Trophoblast cell (in vitro differentiated cells and primary cell): ENCODE results near the gene THBS2.

Experiments
- DNase-seq, 2 donors: peaks; one replicate each; pipeline ENCODE4 v3.0.0-alpha.2; 2016
- H2AFZ ChIP-seq: 2 replicates; pipeline ENCODE4 v1.6.1; 2013; ENCODE audit warnings: low read length, moderate library complexity, mild to moderate bottlenecking; ENCODE audit not compliant: insufficient read depth, poor library complexity
- H2AK5ac ChIP-seq: 2 replicates; pipeline ENCODE4 v1.6.1; 2013; ENCODE audit warnings: mild to moderate bottlenecking, low read length
- H2BK120ac ChIP-seq: 2 replicates; pipeline ENCODE4 v1.6.1; 2013; ENCODE audit warnings: low read length, mild to moderate bottlenecking, moderate library complexity; ENCODE audit not compliant: insufficient read depth, poor library complexity
- H2BK12ac ChIP-seq: 2 replicates; pipeline ENCODE4 v1.6.1; 2013; ENCODE audit warnings: mild to moderate bottlenecking, low read length, moderate library complexity
- H2BK5ac ChIP-seq: 2 replicates; pipeline ENCODE4 v1.6.1; 2013; ENCODE audit warnings: low read length, low read depth, moderate library complexity, mild to moderate bottlenecking; ENCODE audit not compliant: poor library complexity
- H3K14ac ChIP-seq: 2 replicates; pipeline ENCODE4 v1.6.1; 2013; ENCODE audit warnings: mild to moderate bottlenecking, low read length
- H3K18ac ChIP-seq: 2 replicates; pipeline ENCODE4 v1.6.1; 2013; ENCODE audit warnings: mild to moderate bottlenecking, low read length
- H3K23ac ChIP-seq: 2 replicates; pipeline ENCODE4 v1.6.1; 2013; ENCODE audit warnings: low read length
- H3K27ac ChIP-seq: 2 replicates; pipeline ENCODE4 v1.5.1; 2013; ENCODE audit warnings: low read depth, mild to moderate bottlenecking, inconsistent platforms, low read length, moderate library complexity
- H3K27me3 ChIP-seq: 2 replicates; pipeline ENCODE4 v1.6.1; 2013; ENCODE audit warnings: inconsistent platforms, mild to moderate bottlenecking, low read length, moderate library complexity; ENCODE audit not compliant: insufficient read depth
- H3K36me3 ChIP-seq, 2 experiments: 1 replicate in 1 of 2; 2 replicates in 1 of 2; pipeline ENCODE4 v1.6.1; 2013; ENCODE audit warnings: low read length in 2 of 2, mild to moderate bottlenecking in 2 of 2, moderate library complexity in 1 of 2; ENCODE audit not compliant: insufficient read depth in 2 of 2, control insufficient read depth in 1 of 2
- H3K4ac ChIP-seq: 2 replicates; pipeline ENCODE4 v1.6.1; 2013; ENCODE audit warnings: low read depth, mild to moderate bottlenecking, low read length, moderate library complexity
- H3K4me1 ChIP-seq, 2 experiments: 1 replicate in 1 of 2; 2 replicates in 1 of 2; pipeline ENCODE4 v1.6.1; 2013; ENCODE audit warnings: low read length in 2 of 2, mild to moderate bottlenecking in 2 of 2, moderate library complexity in 1 of 2; ENCODE audit not compliant: insufficient read depth in 2 of 2, control insufficient read depth in 1 of 2
- H3K4me2 ChIP-seq: 2 replicates; pipeline ENCODE4 v1.6.1; 2013; ENCODE audit warnings: inconsistent platforms, mild to moderate bottlenecking, low read length, moderate library complexity
- H3K4me3 ChIP-seq: 2 replicates; pipeline ENCODE4 v1.5.1; 2013; ENCODE audit warnings: mild to moderate bottlenecking, low read depth, low read length, inconsistent platforms
- H3K79me1 ChIP-seq: one replicate; pipeline ENCODE4 v1.6.1; 2013; ENCODE audit warnings: low read length
- H3K79me2 ChIP-seq: 2 replicates; pipeline ENCODE4 v1.6.1; 2013; ENCODE audit warnings: low read length, mild to moderate bottlenecking; ENCODE audit not compliant: control insufficient read depth, insufficient read depth, poor library complexity
- H3K9ac ChIP-seq: 2 replicates; pipeline ENCODE4 v1.6.1; 2013; ENCODE audit warnings: mild to moderate bottlenecking, low read length
- H3K9me3 ChIP-seq: 2 replicates; pipeline ENCODE4 v1.6.1; 2013; ENCODE audit warnings: low read depth, mild to moderate bottlenecking, control low read depth, inconsistent platforms, low read length; ENCODE audit not compliant: insufficient read depth
- H4K12ac ChIP-seq: 2 replicates; pipeline ENCODE4 v1.6.1; 2013; ENCODE audit warnings: low read depth, mild to moderate bottlenecking, low read length, moderate library complexity
- H4K8ac ChIP-seq: 2 replicates; pipeline ENCODE4 v1.6.1; 2013; ENCODE audit warnings: low read depth, mild to moderate bottlenecking, low read length, moderate library complexity
- H4K91ac ChIP-seq: one replicate; pipeline ENCODE4 v1.6.1; 2013; ENCODE audit warnings: low read depth, mild to moderate bottlenecking, low read length, moderate library complexity
- WGBS: extraction: QIAGEN DNeasy Blood & Tissue Kit; methylation state at CpG from one replicate; pipeline ENCODE4 v1.1.7; 2013; ENCODE audit warnings: missing lambda C conversion rate; ENCODE audit not compliant: insufficient read length, insufficient coverage; ENCODE audit errors: extremely low coverage; 5-methylcytosine and 5-hydroxymethylcytosine counted together

THBS2 gene

GRCh38 chr6:169224716-169225115 lies 28.9 kb downstream of the THBS2 start:
- Histone ChIP-seq H3K14ac (no peak overlapping the region), H3K23ac (no peak overlapping the region), H2BK12ac (no peak overlapping the region), H3K27me3 (no peaks in the 10 kb centered on the region), H4K91ac (no peak overlapping the region), H2BK120ac (no peak overlapping the region), H3K36me3 (no peaks in the 10 kb centered on the region), H4K8ac (no peak overlapping the region), H3K9me3 (peaks cover 11% of the 10 kb centered on the region), H3K79me2 (no peaks in the 10 kb centered on the region), H2AK5ac (no peak overlapping the region), H3K79me1 (no peaks in the 10 kb centered on the region), H3K4me1 (no peaks in the 10 kb centered on the region), H3K9ac (no peak overlapping the region), H4K12ac (no peak overlapping the region), H3K4me3 (no peak overlapping the region), H3K18ac (no peak overlapping the region), H3K27ac (no peak overlapping the region), H3K4ac (no peak overlapping the region), H2AFZ (no peak overlapping the region), H2BK5ac (no peak overlapping the region), H3K4me2 (no peak overlapping the region)
- no peak for DNase-seq
- WGBS = 100% methylated on average over 3 of the region's 9 CpGs

- Histone ChIP-seq H4K91ac (no peak overlapping the region), H3K9ac (no peak overlapping the region), H3K4ac (no peak overlapping the region), H2AK5ac (no peak overlapping the region), H2BK120ac (no peak overlapping the region), H4K12ac (no peak overlapping the region), H3K14ac (no peak overlapping the region), H3K18ac (no peak overlapping the region), H3K4me1 (no peaks in the 10 kb centered on the region), H3K4me2 (no peak overlapping the region), H2AFZ (no peak overlapping the region), H2BK12ac (no peak overlapping the region), H3K4me3 (no peak overlapping the region), H3K27ac (no peak overlapping the region), H3K79me2 (no peaks in the 10 kb centered on the region), H3K79me1 (no peaks in the 10 kb centered on the region), H3K9me3 (peaks cover 11% of the 10 kb centered on the region), H3K36me3 (no peaks in the 10 kb centered on the region), H3K23ac (no peak overlapping the region), H3K27me3 (no peaks in the 10 kb centered on the region), H2BK5ac (no peak overlapping the region), H4K8ac (no peak overlapping the region)
- DNase-seq = no peak
- no CpG with 5 or more reads among the region's 10 CpGs for WGBS
These were observed 29.4 kb downstream of the THBS2 start for GRCh38 chr6:169224185-169224695.

DNA sequence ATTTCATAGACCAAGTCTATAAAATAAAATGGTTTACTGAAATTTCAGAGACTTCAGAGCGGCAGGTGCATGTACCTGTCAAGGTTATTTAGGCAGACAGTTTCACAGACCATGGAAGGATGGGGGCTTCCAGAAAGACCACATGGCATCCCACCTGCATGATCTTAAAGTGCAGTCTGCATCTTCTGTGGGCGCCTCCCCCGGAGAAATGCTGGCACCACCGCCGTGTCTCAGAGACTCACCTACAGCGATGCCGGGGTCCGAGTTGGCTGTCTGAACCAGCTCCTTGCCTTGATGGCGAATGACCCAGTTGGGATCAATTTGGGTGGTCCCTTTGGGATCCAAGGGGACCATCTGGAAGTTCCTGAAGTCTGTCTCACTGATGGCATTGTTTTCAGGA lies 30.6 kb downstream of the THBS2 start:
- no peaks in the 10 kb centered on the region for H3K4me1 ChIP-seq
- no peak overlapping the region for H3K23ac ChIP-seq
- H3K9ac ChIP-seq = no peak overlapping the region
- no peak overlapping the region for H3K18ac ChIP-seq
- H3K4me2 ChIP-seq = no peak overlapping the region
- no peaks in the 10 kb centered on the region for H3K27me3 ChIP-seq
- no peak overlapping the region for H4K8ac ChIP-seq
- peaks cover 13% of the 10 kb centered on the region for H3K9me3 ChIP-seq
- no peak overlapping the region for H2BK120ac ChIP-seq
- no peak for DNase-seq
- no peak overlapping the region for H3K4ac ChIP-seq
- no peak overlapping the region for H2BK5ac ChIP-seq
- H4K12ac ChIP-seq = no peak overlapping the region
- H3K4me3 ChIP-seq = no peak overlapping the region
- H3K27ac ChIP-seq = no peak overlapping the region
- H4K91ac ChIP-seq = no peak overlapping the region
- H2AFZ ChIP-seq = no peak overlapping the region
- no CpG with 5 or more reads among the region's 9 CpGs for WGBS
- no peak overlapping the region for H3K14ac ChIP-seq
- no peaks in the 10 kb centered on the region for H3K79me1 ChIP-seq
- H2AK5ac ChIP-seq = no peak overlapping the region
- no peaks in the 10 kb centered on the region for H3K79me2 ChIP-seq
- H3K36me3 ChIP-seq = no peaks in the 10 kb centered on the region
- H2BK12ac ChIP-seq = no peak overlapping the region

- H4K8ac ChIP-seq = no peak overlapping the region
- no peak overlapping the region for H3K4me2 ChIP-seq
- H3K27ac ChIP-seq = no peak overlapping the region
- H3K23ac ChIP-seq = no peak overlapping the region
- no peaks in the 10 kb centered on the region for H3K4me1 ChIP-seq
- H3K14ac ChIP-seq = no peak overlapping the region
- no peak overlapping the region for H4K12ac ChIP-seq
- no peak overlapping the region for H4K91ac ChIP-seq
- no peak overlapping the region for H3K4ac ChIP-seq
- H2BK120ac ChIP-seq = no peak overlapping the region
- H2AK5ac ChIP-seq = no peak overlapping the region
- H2BK5ac ChIP-seq = no peak overlapping the region
- no peaks in the 10 kb centered on the region for H3K79me1 ChIP-seq
- H3K36me3 ChIP-seq = no peaks in the 10 kb centered on the region
- no peaks in the 10 kb centered on the region for H3K27me3 ChIP-seq
- no peak overlapping the region for H3K18ac ChIP-seq
- no peaks in the 10 kb centered on the region for H3K79me2 ChIP-seq
- no peak for DNase-seq
- no CpG with 5 or more reads among the region's 24 CpGs for WGBS
- no peak overlapping the region for H3K4me3 ChIP-seq
- H2BK12ac ChIP-seq = no peak overlapping the region
- peaks cover 13% of the 10 kb centered on the region for H3K9me3 ChIP-seq
- H2AFZ ChIP-seq = no peak overlapping the region
- H3K9ac ChIP-seq = no peak overlapping the region
These were observed 31.5 kb downstream of the THBS2 start for GRCh38 chr6:169222126-169222525.
